HepG2 (cell line): ENCODE measurements around the gene ACADSB. TPM values are rescaled to one million over a fixed set of nuclear protein-coding genes. Genes with fewer than 3 reads are reported as not detected.

Experiments used
- ATAC-seq: fragments of 200-7000 bp; cut with Tn5 transposase; 3 replicates; pipeline ENCODE4 v1.9.1; 2020; ENCODE audit warnings: mild to moderate bottlenecking, moderate library complexity
- BruUV-seq: library from RNA; stranded (reverse); fragments of 400-500 nt; replicated peaks from 2 replicates; lab custom pipeline; 2021; lab: Mats Ljungman, UMichigan
- CTCF ChIA-PET: fragments of 300-600 bp; formaldehyde crosslinking; extraction: SDS; loops from one replicate; lab custom pipeline; 2021; ENCODE audit warnings: low total read pairs, inconsistent platforms, low intra/inter-chr PET ratio; lab: Yijun Ruan, JAX
- POLR2A ChIA-PET: fragments of 350-600 bp; sonication (Branson Sonifier 250); formaldehyde crosslinking; loops from one replicate; lab custom pipeline; 2020; ENCODE audit warnings: antibody characterized with exemption, inconsistent platforms; lab: Yijun Ruan, JAX
- DNase-seq: peaks from one replicate; pipeline ENCODE4 v3.0.0-alpha.2; 2015; ENCODE audit warnings: low spot score
- FAIRE-seq: peaks from 3 replicates; lab custom pipeline; 2011; peaks lifted over from hg19 to GRCh38; lab: Jason Lieb, UNC
- H2AFZ ChIP-seq: one replicate; pipeline ENCODE4 v1.6.1; 2011; ENCODE audit warnings: low read length, inconsistent platforms
- H3K27ac ChIP-seq: fragments of 300-600 bp; 3 replicates; pipeline ENCODE4 v1.8.0; 2011; ENCODE audit warnings: mixed run types, mild to moderate bottlenecking, mixed read lengths, low read length, inconsistent platforms; ENCODE audit not compliant: insufficient read depth; ENCODE audit errors: extremely low read length
- H3K27me3 ChIP-seq, 2 experiments: fragments of 200-600 bp in 1 of 2; 2 replicates in 1 of 2; 3 replicates in 1 of 2; pipeline versions ENCODE4 v1.6.0 to v1.8.0; 2011; ENCODE audit warnings: low read length in 2 of 2, mild to moderate bottlenecking in 2 of 2, moderate library complexity in 2 of 2, inconsistent platforms in 1 of 2; ENCODE audit not compliant: insufficient read depth in 2 of 2, control insufficient read depth in 1 of 2
- H3K36me3 ChIP-seq, 2 experiments: fragments of 200-600 bp in 1 of 2; replicated peaks in 1 of 2; 2 replicates in 1 of 2; 3 replicates in 1 of 2; pipeline versions ENCODE4 v1.5.1 to v1.8.0; 2011; ENCODE audit warnings: low read length in 2 of 2, inconsistent platforms in 1 of 2; ENCODE audit not compliant: insufficient read depth in 2 of 2, control insufficient read depth in 1 of 2
- H3K4me1 ChIP-seq: 2 replicates; pipeline ENCODE4 v1.5.1; 2012; ENCODE audit warnings: low read length, inconsistent platforms; ENCODE audit not compliant: insufficient read depth
- H3K4me2 ChIP-seq: 2 replicates; pipeline ENCODE4 v1.6.0; 2011; ENCODE audit warnings: low read depth, low read length, inconsistent platforms
- H3K4me3 ChIP-seq, 3 experiments: fragments of 200-600 bp in 1 of 3; sonication (generic), shearing (Covaris generic) in 1 of 3; replicated peaks in 1 of 3; 2 replicates each; pipeline ENCODE4 v1.5.1; 2011 to 2016; ENCODE audit warnings: low read length in 3 of 3, inconsistent platforms in 2 of 3, low read depth in 2 of 3, mild to moderate bottlenecking in 2 of 3, control low read depth in 1 of 3, mixed read lengths in 1 of 3; ENCODE audit not compliant: insufficient read depth in 1 of 3
- H3K79me2 ChIP-seq: one replicate; pipeline ENCODE4 v1.6.1; 2011; ENCODE audit warnings: low read length, inconsistent platforms; ENCODE audit not compliant: insufficient read depth
- H3K9ac ChIP-seq: 2 replicates; pipeline ENCODE4 v1.6.0; 2011; ENCODE audit warnings: mild to moderate bottlenecking, low read depth, low read length, inconsistent platforms; ENCODE audit not compliant: insufficient read depth
- H3K9me3 ChIP-seq: 2 replicates; pipeline ENCODE4 v1.5.1; 2012; ENCODE audit warnings: mild to moderate bottlenecking, low read length
- H4K20me1 ChIP-seq: 2 replicates; pipeline ENCODE4 v1.6.0; 2011; ENCODE audit warnings: inconsistent platforms, mild to moderate bottlenecking, low read length, moderate library complexity; ENCODE audit not compliant: insufficient read depth
- ARNT ChIP-seq: fragments of 450-650 bp; IDR thresholded peaks from 2 replicates; pipeline ENCODE4 v1.6.1; 2017
- BORCS8-MEF2B ChIP-seq: sonication (generic); formaldehyde crosslinking; IDR thresholded peaks from 2 replicates; pipeline ENCODE4 v1.8.0; 2022; ENCODE audit warnings: mild to moderate bottlenecking, missing genetic modification reagents
- GLI4 ChIP-seq: sonication (generic); formaldehyde crosslinking; IDR thresholded peaks from 2 replicates; pipeline ENCODE4 v1.5.1; 2020; ENCODE audit warnings: missing genetic modification reagents, mild to moderate bottlenecking, moderate library complexity, borderline replicate concordance
- HOXA3 ChIP-seq: sonication (generic); formaldehyde crosslinking; IDR thresholded peaks from 2 replicates; pipeline ENCODE4 v1.5.0; 2020; ENCODE audit warnings: missing genetic modification reagents
- IKZF5 ChIP-seq: IDR thresholded peaks from 2 replicates; pipeline ENCODE4 v1.6.1; 2018; ENCODE audit warnings: missing genetic modification reagents, mild to moderate bottlenecking, missing compliant biosample characterization
- KAT7 ChIP-seq: IDR thresholded peaks from 2 replicates; pipeline ENCODE4 v1.6.1; 2018; ENCODE audit warnings: borderline replicate concordance, missing compliant biosample characterization
- NFE2L1 ChIP-seq: sonication (generic); formaldehyde crosslinking; IDR thresholded peaks from 2 replicates; pipeline ENCODE4 v1.4.0; 2020; ENCODE audit warnings: missing genetic modification reagents, mild to moderate bottlenecking, borderline replicate concordance
- NR1H2 ChIP-seq: sonication (generic); formaldehyde crosslinking; IDR thresholded peaks from 2 replicates; pipeline ENCODE4 v1.8.1; 2022; ENCODE audit warnings: low read depth, missing genetic modification reagents, borderline replicate concordance
- SALL2 ChIP-seq: sonication (generic); formaldehyde crosslinking; IDR thresholded peaks from 2 replicates; pipeline ENCODE4 v1.8.1; 2023; ENCODE audit warnings: mild to moderate bottlenecking, missing genetic modification reagents, inconsistent platforms
- SPEN ChIP-seq: sonication (generic); formaldehyde crosslinking; IDR thresholded peaks from 2 replicates; pipeline ENCODE4 v1.5.1; 2020; ENCODE audit warnings: low read depth, mild to moderate bottlenecking, missing genetic modification reagents
- STAT6 ChIP-seq: sonication (generic); formaldehyde crosslinking; IDR thresholded peaks from 2 replicates; pipeline ENCODE4 v1.4.0; 2020; ENCODE audit warnings: missing genetic modification reagents, mild to moderate bottlenecking, borderline replicate concordance
- ZNF264 ChIP-seq: sonication (generic); formaldehyde crosslinking; IDR thresholded peaks from 2 replicates; pipeline ENCODE4 v1.4.0; 2020; ENCODE audit warnings: missing genetic modification reagents
- ZNF451 ChIP-seq: sonication (generic); formaldehyde crosslinking; IDR thresholded peaks from 2 replicates; pipeline ENCODE4 v1.5.0; 2020; ENCODE audit warnings: mild to moderate bottlenecking, missing genetic modification reagents
- ZNF569 ChIP-seq: sonication (generic); formaldehyde crosslinking; IDR thresholded peaks from 2 replicates; pipeline ENCODE4 v1.5.0; 2020; ENCODE audit warnings: mild to moderate bottlenecking, missing genetic modification reagents, moderate library complexity, borderline replicate concordance
- ZNF687 ChIP-seq: sonication (generic); formaldehyde crosslinking; IDR thresholded peaks from 2 replicates; pipeline ENCODE4 v1.5.1; 2020; ENCODE audit warnings: mild to moderate bottlenecking, missing genetic modification reagents, moderate library complexity
- WGBS: methylation state at CpG from one replicate; pipeline ENCODE4 v1.1.6; 2017; ENCODE audit warnings: low lambda C conversion rate; 5-methylcytosine and 5-hydroxymethylcytosine counted together
- in situ Hi-C: cut with HindIII; loops from 2 replicates; pipeline ENCODE4 v1.10.0; 2017; ENCODE audit warnings: low pct_unique_long_range_greater_than_20kb; ENCODE audit not compliant: extremely low pct_ligation_motif_present
- intact Hi-C: fragments of 100-400 bp; cut with micrococcal nuclease; formaldehyde crosslinking; loops from one replicate; pipeline ENCODE4 v1.10.0; 2022; ENCODE audit not compliant: unreplicated experiment
- polyA plus RNA-seq, 8 experiments: library from polyadenylated mRNA; depleted of rRNA in 3 of 8; stranded (reverse) in 7 of 8; unstranded in 1 of 8; fragments of >200 nt; fragmentation: Illumina TruSeq in 4 of 8; extraction: Trizol in 4 of 8; gene quantifications; 2 replicates each; pipeline versions ENCODE4 v1.2.1 to v1.2.3, GENCODE V29; 2011 to 2016; ENCODE audit warnings: low read depth in 4 of 8, missing spikeins in 1 of 8, mixed read lengths in 1 of 8; ENCODE audit not compliant: insufficient read depth in 1 of 8
- total RNA-seq, 5 experiments: library from RNA; depleted of rRNA; stranded (reverse); fragments of >200 nt; fragmentation: Illumina TruSeq; extraction: Trizol; gene quantifications; 2 replicates each; pipeline ENCODE4 v1.2.3, GENCODE V29; 2016; ENCODE audit warnings: low read depth in 1 of 5

ACADSB gene
- total and polyA plus RNA-seq, 2 of the 13 experiments (the other 11 are each of a cell fraction or from before 2014, with no cell fraction given) = 80.0 to 87.6 TPM

- CTCF ChIA-PET = no interaction called here
- no peak for ATAC-seq
Measured at GRCh38 chr10:123102673-123103072, 93.9 kb downstream of the ACADSB start.

More at GRCh38 chr10:123102673-123103072, 93.9 kb downstream of the ACADSB start:
- no peak for FAIRE-seq
- Histone ChIP-seq H3K9ac (no peak overlapping the region), H3K27me3 (peaks cover 0 to 19% of the 10 kb centered on the region in 2 experiments; a peak in 3 of 5 replicates), H3K27ac (no peak overlapping the region), H3K4me3 (no peak overlapping the region), H3K9me3 (no peaks in the 10 kb centered on the region), H4K20me1 (no peaks in the 10 kb centered on the region), H3K4me1 (no peaks in the 10 kb centered on the region), H3K36me3 (no peaks in the 10 kb centered on the region), H3K4me2 (no peak overlapping the region), H2AFZ (no peak overlapping the region), H3K79me2 (no peaks in the 10 kb centered on the region)
- TF ChIP-seq ZNF451 = no peak
- TF ChIP-seq IKZF5 (CRISPR knock-in tag) = no peak
- TF ChIP-seq STAT6 (CRISPR knock-in tag) = no peak
- TF ChIP-seq KAT7 (CRISPR knock-in tag) = no peak
- no peak for TF ChIP-seq ARNT
- TF ChIP-seq HOXA3 (CRISPR knock-in tag) = no peak
- TF ChIP-seq ZNF264 (CRISPR knock-in tag) = no peak
- TF ChIP-seq NFE2L1 (CRISPR knock-in tag) = no peak
- TF ChIP-seq ZNF687 (CRISPR knock-in tag) = no peak
- no peak for TF ChIP-seq ZNF569
- no peak for TF ChIP-seq SPEN
- no peak for TF ChIP-seq BORCS8-MEF2B
- TF ChIP-seq NR1H2 (CRISPR knock-in tag) = no peak
- TF ChIP-seq SALL2 (CRISPR knock-in tag) = no peak
- no peak for TF ChIP-seq GLI4 (CRISPR knock-in tag)
- WGBS = no CpG with 5 or more reads among the region's 2 CpGs
- intact Hi-C loops = no loop called here
- in situ Hi-C loops = no loop called here
- BruUV-seq = no TSS peak
- no peak for DNase-seq
- POLR2A ChIA-PET = no interaction called here
